ENCODE data around the gene IL10RB. TPM values are rescaled to one million over a fixed set of nuclear protein-coding genes. Genes with fewer than 3 reads are reported as not detected.
"Not testable (repeated sequence)": the region's sequence is repeated elsewhere in the genome, so short reads cannot be mapped to it uniquely, and the experiment has no call there.

IL10RB gene
- polyA plus RNA-seq, 1 donor: 76.6 TPM

- not testable (repeated sequence) for H3K27me3 ChIP-seq (ENCODE audit: control insufficient read depth, insufficient read depth, low read length); DNase-seq; H3K9me3 ChIP-seq (ENCODE audit: control insufficient read depth, low read depth, low read length); H3K4me3 ChIP-seq (ENCODE audit: low read length); H3K4me1 ChIP-seq (ENCODE audit: control insufficient read depth, insufficient read depth, low read length); H3K27ac ChIP-seq (ENCODE audit: low read length)
- peaks cover 25% of the 10 kb centered on the region for H3K36me3 ChIP-seq (ENCODE audit: control insufficient read depth, insufficient read depth, low read length)
Observed at GRCh38 chr21:33239559-33240127, 26.5 kb upstream of the IL10RB start.

DNA sequence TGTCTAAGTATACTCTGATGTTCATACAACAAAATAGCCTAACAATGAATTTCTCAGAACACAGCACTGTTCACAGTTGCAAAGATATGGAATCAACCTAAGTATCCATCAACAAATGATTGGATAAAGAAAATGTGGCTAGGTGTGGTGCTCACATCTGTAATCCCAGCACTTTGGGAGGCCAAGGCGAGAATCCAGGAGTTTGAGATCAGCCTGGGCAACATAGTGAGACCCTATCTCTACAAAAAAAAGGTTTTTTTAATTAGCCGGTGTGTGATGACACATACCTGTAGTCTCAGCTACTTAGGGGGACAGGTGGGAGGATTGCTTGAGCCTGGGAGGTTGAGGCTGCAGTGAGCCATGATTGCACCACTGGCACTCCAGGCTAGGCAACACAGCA, 25.8 kb upstream of the IL10RB start:
- Histone ChIP-seq H3K27ac (ENCODE audit: low read length) (no peak overlapping the region), H3K4me3 (ENCODE audit: low read length) (no peak overlapping the region), H3K9me3 (ENCODE audit: control insufficient read depth, low read depth, low read length) (no peaks in the 10 kb centered on the region), H3K27me3 (ENCODE audit: control insufficient read depth, insufficient read depth, low read length) (no peaks in the 10 kb centered on the region), H3K36me3 (ENCODE audit: control insufficient read depth, insufficient read depth, low read length) (peaks cover 29% of the 10 kb centered on the region), H3K4me1 (ENCODE audit: control insufficient read depth, insufficient read depth, low read length) (no peaks in the 10 kb centered on the region)
- no CpG with 5 or more reads among the region's 2 CpGs for WGBS (ENCODE audit: insufficient coverage, low lambda C conversion rate)
- DNase-seq: no peak

DNA sequence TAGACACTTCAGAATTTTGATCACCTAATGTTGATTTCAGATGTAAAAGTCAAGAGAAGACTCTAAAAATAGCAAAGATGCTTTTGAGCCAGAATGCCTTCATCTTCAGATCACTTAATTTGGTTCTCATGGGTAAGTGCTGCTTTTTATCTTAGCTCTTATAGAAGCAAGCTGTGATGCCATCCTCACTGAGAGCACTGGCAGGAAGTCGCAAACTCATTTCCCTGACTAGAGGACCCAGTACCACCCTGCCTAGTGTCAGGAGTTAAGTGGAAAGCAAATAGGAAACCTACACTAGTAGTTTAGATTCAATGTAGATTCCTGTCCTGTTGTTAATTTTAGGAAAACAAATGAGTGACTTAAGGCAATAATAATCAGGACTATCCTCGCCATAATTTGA, 24.3 kb upstream of the IL10RB start:
- no peak overlapping the region for H3K4me3 ChIP-seq (ENCODE audit: low read length)
- no peaks in the 10 kb centered on the region for H3K4me1 ChIP-seq (ENCODE audit: control insufficient read depth, insufficient read depth, low read length)
- peaks cover 34% of the 10 kb centered on the region for H3K36me3 ChIP-seq (ENCODE audit: control insufficient read depth, insufficient read depth, low read length)
- no peak overlapping the region for H3K27ac ChIP-seq (ENCODE audit: low read length)
- WGBS (ENCODE audit: insufficient coverage, low lambda C conversion rate): 88% methylated on average over 1 of the region's 2 CpGs
- DNase-seq: no peak
- no peaks in the 10 kb centered on the region for H3K9me3 ChIP-seq (ENCODE audit: control insufficient read depth, low read depth, low read length)
- H3K27me3 ChIP-seq (ENCODE audit: control insufficient read depth, insufficient read depth, low read length): no peaks in the 10 kb centered on the region

- not testable (repeated sequence) for DNase-seq; H3K4me1 ChIP-seq (ENCODE audit: control insufficient read depth, insufficient read depth, low read length); H3K27ac ChIP-seq (ENCODE audit: low read length); H3K9me3 ChIP-seq (ENCODE audit: control insufficient read depth, low read depth, low read length); H3K27me3 ChIP-seq (ENCODE audit: control insufficient read depth, insufficient read depth, low read length); H3K4me3 ChIP-seq (ENCODE audit: low read length)
- WGBS (ENCODE audit: insufficient coverage, low lambda C conversion rate): no CpG with 5 or more reads among the region's 8 CpGs
- H3K36me3 ChIP-seq (ENCODE audit: control insufficient read depth, insufficient read depth, low read length): peaks cover 38% of the 10 kb centered on the region
Observed at GRCh38 chr21:33242846-33243245, 23.3 kb upstream of the IL10RB start.

DNA sequence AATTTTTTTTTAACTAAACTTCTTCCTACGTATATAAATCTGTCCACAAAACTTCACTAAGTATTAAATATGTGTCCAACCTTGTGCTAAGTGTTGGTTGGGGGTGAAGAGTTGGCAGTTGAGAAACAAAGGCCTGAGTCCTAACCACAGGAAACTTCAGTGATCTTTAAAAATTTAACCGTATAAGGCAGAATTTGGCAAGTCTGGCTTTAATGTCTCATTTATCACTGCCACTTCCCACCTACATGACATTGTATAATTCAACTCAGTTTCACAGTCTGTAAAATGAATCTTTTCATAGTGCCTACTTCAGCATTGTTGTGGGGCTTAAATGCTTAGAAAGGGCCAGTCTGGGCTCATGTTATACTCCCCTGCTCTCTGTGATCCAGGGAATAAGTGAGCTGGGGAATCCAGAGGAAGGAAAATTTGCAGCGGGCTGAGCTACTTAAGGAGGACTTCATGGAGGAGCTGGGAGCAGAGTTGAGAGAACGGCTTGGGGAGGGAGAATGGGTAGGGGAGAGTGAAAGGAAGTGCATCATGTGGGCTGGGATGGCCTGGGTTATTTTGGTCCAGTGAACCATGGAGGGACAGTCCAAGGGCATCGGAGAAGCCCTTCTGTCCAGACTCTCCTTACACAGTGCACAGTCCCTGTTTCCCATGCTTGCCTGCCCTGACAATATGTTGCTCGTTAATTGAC, 21.9 kb upstream of the IL10RB start:
- Histone ChIP-seq H3K36me3 (ENCODE audit: control insufficient read depth, insufficient read depth, low read length) (peaks cover 44% of the 10 kb centered on the region), H3K27me3 (ENCODE audit: control insufficient read depth, insufficient read depth, low read length) (no peaks in the 10 kb centered on the region), H3K27ac (ENCODE audit: low read length) (no peak overlapping the region), H3K4me1 (ENCODE audit: control insufficient read depth, insufficient read depth, low read length) (no peaks in the 10 kb centered on the region), H3K9me3 (ENCODE audit: control insufficient read depth, low read depth, low read length) (no peaks in the 10 kb centered on the region), H3K4me3 (ENCODE audit: low read length) (no peak overlapping the region)
- no peak for DNase-seq
- WGBS (ENCODE audit: insufficient coverage, low lambda C conversion rate): 87% methylated on average over 4 of the region's 6 CpGs

DNA sequence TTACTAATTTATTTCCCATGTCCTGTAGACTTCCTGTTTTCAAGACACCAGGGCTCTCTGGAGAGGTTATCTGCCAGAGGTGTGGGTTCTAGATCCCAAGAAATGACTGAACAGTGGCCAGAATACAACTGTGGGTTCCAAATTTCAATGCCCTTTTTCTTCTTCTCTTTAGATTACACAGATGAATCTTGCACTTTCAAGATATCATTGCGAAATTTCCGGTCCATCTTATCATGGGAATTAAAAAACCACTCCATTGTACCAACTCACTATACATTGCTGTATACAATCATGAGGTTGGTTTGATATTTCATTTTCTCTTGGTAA, 21.4 kb upstream of the IL10RB start:
- Histone ChIP-seq H3K27me3 (ENCODE audit: control insufficient read depth, insufficient read depth, low read length) (no peaks in the 10 kb centered on the region), H3K36me3 (ENCODE audit: control insufficient read depth, insufficient read depth, low read length) (peaks cover 50% of the 10 kb centered on the region), H3K27ac (ENCODE audit: low read length) (no peak overlapping the region), H3K9me3 (ENCODE audit: control insufficient read depth, low read depth, low read length) (no peaks in the 10 kb centered on the region), H3K4me3 (ENCODE audit: low read length) (no peak overlapping the region), H3K4me1 (ENCODE audit: control insufficient read depth, insufficient read depth, low read length) (no peaks in the 10 kb centered on the region)
- DNase-seq: no peak
- WGBS (ENCODE audit: insufficient coverage, low lambda C conversion rate): 100% methylated on average over 2 of the region's 2 CpGs

DNA sequence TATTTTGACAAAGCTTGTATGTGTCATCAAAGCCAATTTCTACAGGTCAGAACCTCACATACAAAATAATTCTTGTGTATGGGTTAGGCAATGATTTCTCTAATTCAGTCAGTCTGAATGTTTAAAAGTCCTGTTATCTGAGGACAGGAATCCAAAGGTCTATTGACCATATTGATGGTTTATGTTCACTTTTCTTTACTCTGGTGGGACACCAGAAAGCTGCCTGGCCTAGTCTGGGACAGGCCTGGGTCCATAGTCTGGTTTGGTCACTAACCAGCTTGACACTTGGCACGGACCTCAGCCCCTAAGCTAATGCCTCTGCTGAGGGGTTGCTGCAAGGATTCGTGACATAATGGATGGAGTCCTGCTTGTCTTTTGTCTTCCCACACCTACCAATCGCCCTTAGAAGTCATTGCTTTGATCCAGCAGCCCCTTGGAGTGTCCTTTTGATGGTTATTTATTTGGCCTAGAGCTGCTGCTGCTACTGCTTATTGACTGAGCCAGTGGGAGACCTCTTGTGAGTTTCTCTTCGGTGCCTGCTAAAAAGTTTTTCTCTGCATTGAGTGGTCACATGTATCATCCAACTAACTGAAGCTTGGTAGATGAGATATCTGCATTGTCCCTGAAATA, 20.8 kb upstream of the IL10RB start:
- no peaks in the 10 kb centered on the region for H3K9me3 ChIP-seq (ENCODE audit: control insufficient read depth, low read depth, low read length)
- H3K4me1 ChIP-seq (ENCODE audit: control insufficient read depth, insufficient read depth, low read length): no peaks in the 10 kb centered on the region
- DNase-seq: no peak
- peaks cover 54% of the 10 kb centered on the region for H3K36me3 ChIP-seq (ENCODE audit: control insufficient read depth, insufficient read depth, low read length)
- no peaks in the 10 kb centered on the region for H3K27me3 ChIP-seq (ENCODE audit: control insufficient read depth, insufficient read depth, low read length)
- no CpG with 5 or more reads among the region's 4 CpGs for WGBS (ENCODE audit: insufficient coverage, low lambda C conversion rate)
- no peak overlapping the region for H3K4me3 ChIP-seq (ENCODE audit: low read length)
- no peak overlapping the region for H3K27ac ChIP-seq (ENCODE audit: low read length)

GRCh38 chr21:33246506-33246905, 19.7 kb upstream of the IL10RB start:
- no CpG with 5 or more reads among the region's 5 CpGs for WGBS (ENCODE audit: insufficient coverage, low lambda C conversion rate)
- DNase-seq: no peak
- Histone ChIP-seq H3K4me1 (ENCODE audit: control insufficient read depth, insufficient read depth, low read length) (no peaks in the 10 kb centered on the region), H3K36me3 (ENCODE audit: control insufficient read depth, insufficient read depth, low read length) (peaks cover 61% of the 10 kb centered on the region), H3K27me3 (ENCODE audit: control insufficient read depth, insufficient read depth, low read length) (no peaks in the 10 kb centered on the region), H3K27ac (ENCODE audit: low read length) (no peak overlapping the region), H3K9me3 (ENCODE audit: control insufficient read depth, low read depth, low read length) (no peaks in the 10 kb centered on the region), H3K4me3 (ENCODE audit: low read length) (no peak overlapping the region)

- no peaks in the 10 kb centered on the region for H3K27me3 ChIP-seq (ENCODE audit: control insufficient read depth, insufficient read depth, low read length)
- no peak for DNase-seq
- no peaks in the 10 kb centered on the region for H3K4me1 ChIP-seq (ENCODE audit: control insufficient read depth, insufficient read depth, low read length)
- 100% methylated on average over 1 of the region's 7 CpGs for WGBS (ENCODE audit: insufficient coverage, low lambda C conversion rate)
- H3K36me3 ChIP-seq (ENCODE audit: control insufficient read depth, insufficient read depth, low read length): peaks cover 60% of the 10 kb centered on the region
- H3K27ac ChIP-seq (ENCODE audit: low read length): no peak overlapping the region
- no peaks in the 10 kb centered on the region for H3K9me3 ChIP-seq (ENCODE audit: control insufficient read depth, low read depth, low read length)
- H3K4me3 ChIP-seq (ENCODE audit: low read length): no peak overlapping the region
Observed at GRCh38 chr21:33246963-33247362, 19.2 kb upstream of the IL10RB start.

GRCh38 chr21:33247599-33247998, 18.6 kb upstream of the IL10RB start:
- Histone ChIP-seq H3K4me1 (ENCODE audit: control insufficient read depth, insufficient read depth, low read length) (no peaks in the 10 kb centered on the region), H3K36me3 (ENCODE audit: control insufficient read depth, insufficient read depth, low read length) (peaks cover 66% of the 10 kb centered on the region), H3K27me3 (ENCODE audit: control insufficient read depth, insufficient read depth, low read length) (no peaks in the 10 kb centered on the region), H3K4me3 (ENCODE audit: low read length) (no peak overlapping the region), H3K9me3 (ENCODE audit: control insufficient read depth, low read depth, low read length) (no peaks in the 10 kb centered on the region), H3K27ac (ENCODE audit: low read length) (no peak overlapping the region)
- WGBS (ENCODE audit: insufficient coverage, low lambda C conversion rate): 80% methylated on average over 1 of the region's 6 CpGs
- no peak for DNase-seq
